Measurements from ENCODE around the gene STUB1.

Gene STUB1

GRCh38 chr16:662597-662996 is 17.6 kb upstream of the STUB1 start:
- DNase-seq (ENCODE audit: low read depth in 3 of 3, low spot score in 1 of 3): no peak

- no peak for DNase-seq (ENCODE audit: low read depth in 3 of 3, low spot score in 1 of 3)
These were observed 13.6 kb upstream of the STUB1 start for GRCh38 chr16:666572-666971.

GRCh38 chr16:667113-667779 is 13.0 kb upstream of the STUB1 start:
- no peak for DNase-seq (ENCODE audit: low read depth in 3 of 3, low spot score in 1 of 3)

GRCh38 chr16:667780-668518 is 12.3 kb upstream of the STUB1 start, which contains the start of gene RHOT2:
RHOT2 (plus strand) TSS chr16:668132; CDS start chr16:668200, 68 bp downstream.
- DNase-seq (ENCODE audit: low read depth in 3 of 3, low spot score in 1 of 3): peak; percentile 77 to 95 (median 87)

- no peak for DNase-seq (ENCODE audit: low read depth in 3 of 3, low spot score in 1 of 3)
These were observed 11.6 kb upstream of the STUB1 start for GRCh38 chr16:668519-669171.

- DNase-seq (ENCODE audit: low read depth in 3 of 3, low spot score in 1 of 3): no peak
These were observed 10.5 kb upstream of the STUB1 start for GRCh38 chr16:669666-670065.

GRCh38 chr16:670485-671352 is 9.5 kb upstream of the STUB1 start:
- no peak for DNase-seq (ENCODE audit: low read depth in 3 of 3, low spot score in 1 of 3)

- DNase-seq (ENCODE audit: low read depth in 3 of 3, low spot score in 1 of 3): no peak
These were observed 8.7 kb upstream of the STUB1 start for GRCh38 chr16:671353-672131.

- no peak for DNase-seq (ENCODE audit: low read depth in 3 of 3, low spot score in 1 of 3)
These were observed 7.8 kb upstream of the STUB1 start for GRCh38 chr16:672371-672770.

GRCh38 chr16:672851-673250 is 7.4 kb upstream of the STUB1 start:
- DNase-seq (ENCODE audit: low read depth in 3 of 3, low spot score in 1 of 3): no peak

GRCh38 chr16:673399-673991 is 6.7 kb upstream of the STUB1 start:
- DNase-seq (ENCODE audit: low read depth in 3 of 3, low spot score in 1 of 3): no peak

GRCh38 chr16:674214-674881 is 5.9 kb upstream of the STUB1 start:
- DNase-seq (ENCODE audit: low read depth in 3 of 3, low spot score in 1 of 3): no peak

GRCh38 chr16:674968-675883 is 5.0 kb upstream of the STUB1 start, which contains the start of gene RHBDL1:
RHBDL1 (plus strand) TSS chr16:675671; CDS start chr16:675791, 120 bp downstream.
- DNase-seq (ENCODE audit: low read depth in 3 of 3, low spot score in 1 of 3): no peak

GRCh38 chr16:675884-676564 is 4.2 kb upstream of the STUB1 start:
- no peak for DNase-seq (ENCODE audit: low read depth in 3 of 3, low spot score in 1 of 3)

- no peak for DNase-seq (ENCODE audit: low read depth in 3 of 3, low spot score in 1 of 3)
These were observed 3.7 kb upstream of the STUB1 start for GRCh38 chr16:676565-676902.

- no peak for DNase-seq (ENCODE audit: low read depth in 3 of 3, low spot score in 1 of 3)
These were observed 3.3 kb upstream of the STUB1 start for GRCh38 chr16:676913-677312.

GRCh38 chr16:677316-678190 is 2.7 kb upstream of the STUB1 start:
- DNase-seq (ENCODE audit: low read depth in 3 of 3, low spot score in 1 of 3): no peak
